NB4 (cell line): ENCODE results near the gene TMEM59L.

Experiments
- MYC ChIP-seq: IDR thresholded peaks from 2 replicates; pipeline ENCODE4 v1.6.1; 2011; ENCODE audit warnings: low read depth, low read length
- POLR2A ChIP-seq: IDR thresholded peaks from 2 replicates; pipeline ENCODE4 v1.6.1; 2011; ENCODE audit warnings: mild to moderate bottlenecking; ENCODE audit not compliant: insufficient read length; ENCODE audit errors: extremely low read depth
- TF ChIP-seq, protein P1 (sequence below): IDR thresholded peaks from one replicate; pipeline ENCODE4 v1.5.1; 2012; ENCODE audit warnings: low read depth, low read length

- TF ChIP-seq, protein P1, sequence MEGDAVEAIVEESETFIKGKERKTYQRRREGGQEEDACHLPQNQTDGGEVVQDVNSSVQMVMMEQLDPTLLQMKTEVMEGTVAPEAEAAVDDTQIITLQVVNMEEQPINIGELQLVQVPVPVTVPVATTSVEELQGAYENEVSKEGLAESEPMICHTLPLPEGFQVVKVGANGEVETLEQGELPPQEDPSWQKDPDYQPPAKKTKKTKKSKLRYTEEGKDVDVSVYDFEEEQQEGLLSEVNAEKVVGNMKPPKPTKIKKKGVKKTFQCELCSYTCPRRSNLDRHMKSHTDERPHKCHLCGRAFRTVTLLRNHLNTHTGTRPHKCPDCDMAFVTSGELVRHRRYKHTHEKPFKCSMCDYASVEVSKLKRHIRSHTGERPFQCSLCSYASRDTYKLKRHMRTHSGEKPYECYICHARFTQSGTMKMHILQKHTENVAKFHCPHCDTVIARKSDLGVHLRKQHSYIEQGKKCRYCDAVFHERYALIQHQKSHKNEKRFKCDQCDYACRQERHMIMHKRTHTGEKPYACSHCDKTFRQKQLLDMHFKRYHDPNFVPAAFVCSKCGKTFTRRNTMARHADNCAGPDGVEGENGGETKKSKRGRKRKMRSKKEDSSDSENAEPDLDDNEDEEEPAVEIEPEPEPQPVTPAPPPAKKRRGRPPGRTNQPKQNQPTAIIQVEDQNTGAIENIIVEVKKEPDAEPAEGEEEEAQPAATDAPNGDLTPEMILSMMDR, result no peak
- no peak for TF ChIP-seq POLR2A
- TF ChIP-seq MYC, result no peak
Measured at GRCh38 chr19:18617562-18617961, 4.9 kb downstream of the TMEM59L start.
